OCI-LY3 (cell line): ENCODE results near the gene OTOG.

Experiments used
- CTCF ChIP-seq: fragments of 200-600, 300-600 bp; sonication (generic); IDR thresholded peaks from 2 replicates; pipeline ENCODE4 v1.5.1; 2014; ENCODE audit warnings: antibody characterized with exemption, low read length, low read depth
- EZH2phosphoT487 ChIP-seq: fragments of 200-600 bp; shearing (Covaris generic); IDR thresholded peaks from 2 replicates; pipeline ENCODE4 v1.6.1; 2018; ENCODE audit warnings: antibody characterized with exemption, mixed run types, low read depth

- no peak for TF ChIP-seq CTCF
- TF ChIP-seq EZH2phosphoT487 = no peak
Measured at GRCh38 chr11:17579451-17579850, 32.4 kb downstream of the OTOG start.
